Measurements from ENCODE around the gene SEMA5A. TPM values are rescaled to one million over a fixed set of nuclear protein-coding genes. Genes with fewer than 3 reads are reported as not detected.

Gene SEMA5A, protein sequence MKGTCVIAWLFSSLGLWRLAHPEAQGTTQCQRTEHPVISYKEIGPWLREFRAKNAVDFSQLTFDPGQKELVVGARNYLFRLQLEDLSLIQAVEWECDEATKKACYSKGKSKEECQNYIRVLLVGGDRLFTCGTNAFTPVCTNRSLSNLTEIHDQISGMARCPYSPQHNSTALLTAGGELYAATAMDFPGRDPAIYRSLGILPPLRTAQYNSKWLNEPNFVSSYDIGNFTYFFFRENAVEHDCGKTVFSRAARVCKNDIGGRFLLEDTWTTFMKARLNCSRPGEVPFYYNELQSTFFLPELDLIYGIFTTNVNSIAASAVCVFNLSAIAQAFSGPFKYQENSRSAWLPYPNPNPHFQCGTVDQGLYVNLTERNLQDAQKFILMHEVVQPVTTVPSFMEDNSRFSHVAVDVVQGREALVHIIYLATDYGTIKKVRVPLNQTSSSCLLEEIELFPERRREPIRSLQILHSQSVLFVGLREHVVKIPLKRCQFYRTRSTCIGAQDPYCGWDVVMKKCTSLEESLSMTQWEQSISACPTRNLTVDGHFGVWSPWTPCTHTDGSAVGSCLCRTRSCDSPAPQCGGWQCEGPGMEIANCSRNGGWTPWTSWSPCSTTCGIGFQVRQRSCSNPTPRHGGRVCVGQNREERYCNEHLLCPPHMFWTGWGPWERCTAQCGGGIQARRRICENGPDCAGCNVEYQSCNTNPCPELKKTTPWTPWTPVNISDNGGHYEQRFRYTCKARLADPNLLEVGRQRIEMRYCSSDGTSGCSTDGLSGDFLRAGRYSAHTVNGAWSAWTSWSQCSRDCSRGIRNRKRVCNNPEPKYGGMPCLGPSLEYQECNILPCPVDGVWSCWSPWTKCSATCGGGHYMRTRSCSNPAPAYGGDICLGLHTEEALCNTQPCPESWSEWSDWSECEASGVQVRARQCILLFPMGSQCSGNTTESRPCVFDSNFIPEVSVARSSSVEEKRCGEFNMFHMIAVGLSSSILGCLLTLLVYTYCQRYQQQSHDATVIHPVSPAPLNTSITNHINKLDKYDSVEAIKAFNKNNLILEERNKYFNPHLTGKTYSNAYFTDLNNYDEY
- 1.1 TPM for polyA plus RNA-seq (2012; ENCODE audit: missing spikeins)

- peak; percentile 87 for FAIRE-seq
- peak; percentile 25 for DNase-seq (ENCODE audit: insufficient read length)
These were observed at the start of gene SEMA5A for GRCh38 chr5:9545992-9546851. Gene SEMA5A (minus strand): TSS chr5:9546075. CDS start chr5:9379946, 166,129 bp downstream.

DNA sequence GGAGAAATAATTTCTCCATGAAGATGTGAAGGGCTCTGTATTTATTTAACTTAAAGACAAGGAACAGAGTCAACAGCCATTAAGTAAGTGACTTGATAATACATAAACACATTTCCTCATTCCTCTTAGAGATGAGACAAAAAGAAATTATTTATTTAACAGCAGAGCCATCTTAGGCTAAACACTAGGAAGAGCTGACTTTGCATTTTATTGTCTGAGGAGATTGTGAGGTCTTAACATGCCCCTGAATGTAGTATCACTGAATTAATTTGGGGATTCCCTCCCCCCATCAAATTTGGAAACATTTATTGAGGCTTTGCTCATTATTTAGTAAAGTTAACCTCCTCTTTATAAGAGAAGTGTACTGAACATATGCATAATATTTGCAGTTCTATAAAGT, 49.0 kb upstream of the SEMA5A start:
- FAIRE-seq (no peak), DNase-seq (ENCODE audit: insufficient read length) (no peak)
- TF ChIP-seq POLR2AphosphoS5 (IDR thresholded peaks at IDR 0.05; ENCODE audit: low read depth, low read length) (no peak), TAF1 (IDR thresholded peaks at IDR 0.05; ENCODE audit: borderline replicate concordance, low read depth, low read length) (no peak), POLR2A (IDR thresholded peaks at IDR 0.05; ENCODE audit: low read depth, low read length) (no peak)

More at GRCh38 chr5:9545992-9546851, at the start of gene SEMA5A:
- TF ChIP-seq POLR2AphosphoS5 (IDR thresholded peaks at IDR 0.05; ENCODE audit: low read depth, low read length) (no peak), TAF1 (IDR thresholded peaks at IDR 0.05; ENCODE audit: borderline replicate concordance, low read depth, low read length) (no peak), POLR2A (IDR thresholded peaks at IDR 0.05; ENCODE audit: low read depth, low read length) (peak; percentile 55; the same call in 1 of the 2 replicates)

GRCh38 chr5:9589049-9589835, 43.4 kb upstream of the SEMA5A start:
- FAIRE-seq (no peak), DNase-seq (ENCODE audit: insufficient read length) (no peak)
- no peak for TF ChIP-seq TAF1 (IDR thresholded peaks at IDR 0.05; ENCODE audit: borderline replicate concordance, low read depth, low read length)
- TF ChIP-seq POLR2A (IDR thresholded peaks at IDR 0.05; ENCODE audit: low read depth, low read length): no peak

DNA sequence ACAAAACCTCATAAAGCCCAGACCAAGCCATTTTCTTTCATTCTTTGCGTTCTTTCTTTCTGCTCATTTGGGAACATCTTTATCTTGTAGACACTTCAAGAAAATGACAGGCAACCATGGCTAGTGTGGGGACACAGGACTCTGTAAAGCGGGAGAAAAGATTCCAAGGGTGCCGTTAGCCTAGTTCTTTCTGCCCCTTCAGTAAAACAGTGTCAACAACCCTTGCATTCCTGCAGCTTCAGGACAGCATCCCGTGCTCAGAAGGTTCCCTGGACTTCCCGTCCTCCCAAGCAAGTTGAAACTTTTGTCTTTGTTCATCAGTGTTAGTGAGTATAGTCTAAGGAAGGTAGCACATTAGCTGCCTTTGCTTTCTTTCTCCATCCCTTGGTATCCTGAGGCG, 42.4 kb upstream of the SEMA5A start:
- no peak for DNase-seq (ENCODE audit: insufficient read length)
- FAIRE-seq: no peak
- TF ChIP-seq POLR2AphosphoS5 (IDR thresholded peaks at IDR 0.05; ENCODE audit: low read depth, low read length) (no peak), TAF1 (IDR thresholded peaks at IDR 0.05; ENCODE audit: borderline replicate concordance, low read depth, low read length) (no peak), POLR2A (IDR thresholded peaks at IDR 0.05; ENCODE audit: low read depth, low read length) (no peak)

- FAIRE-seq: no peak
- DNase-seq (ENCODE audit: insufficient read length): no peak
- TF ChIP-seq POLR2AphosphoS5 (IDR thresholded peaks at IDR 0.05; ENCODE audit: low read depth, low read length) (no peak), POLR2A (IDR thresholded peaks at IDR 0.05; ENCODE audit: low read depth, low read length) (no peak), TAF1 (IDR thresholded peaks at IDR 0.05; ENCODE audit: borderline replicate concordance, low read depth, low read length) (no peak)
These were observed 41.3 kb upstream of the SEMA5A start for GRCh38 chr5:9587135-9587534.

GRCh38 chr5:9582406-9582805, 36.5 kb upstream of the SEMA5A start:
- DNase-seq (ENCODE audit: insufficient read length): no peak
- no peak for TF ChIP-seq POLR2A (IDR thresholded peaks at IDR 0.05; ENCODE audit: low read depth, low read length)
- FAIRE-seq: no peak

- TF ChIP-seq TAF1 (IDR thresholded peaks at IDR 0.05; ENCODE audit: borderline replicate concordance, low read depth, low read length) (no peak), POLR2AphosphoS5 (IDR thresholded peaks at IDR 0.05; ENCODE audit: low read depth, low read length) (no peak), POLR2A (IDR thresholded peaks at IDR 0.05; ENCODE audit: low read depth, low read length) (no peak)
- DNase-seq (ENCODE audit: insufficient read length): no peak
- FAIRE-seq: no peak
These were observed 27.9 kb upstream of the SEMA5A start for GRCh38 chr5:9573796-9574195.

GRCh38 chr5:9572246-9572645, 26.4 kb upstream of the SEMA5A start:
- no peak for FAIRE-seq
- TF ChIP-seq POLR2AphosphoS5 (IDR thresholded peaks at IDR 0.05; ENCODE audit: low read depth, low read length): no peak
- TF ChIP-seq TAF1 (IDR thresholded peaks at IDR 0.05; ENCODE audit: borderline replicate concordance, low read depth, low read length): no peak
- no peak for TF ChIP-seq POLR2A (IDR thresholded peaks at IDR 0.05; ENCODE audit: low read depth, low read length)
- no peak for DNase-seq (ENCODE audit: insufficient read length)

- TF ChIP-seq TAF1 (IDR thresholded peaks at IDR 0.05; ENCODE audit: borderline replicate concordance, low read depth, low read length) (no peak), POLR2AphosphoS5 (IDR thresholded peaks at IDR 0.05; ENCODE audit: low read depth, low read length) (no peak), POLR2A (IDR thresholded peaks at IDR 0.05; ENCODE audit: low read depth, low read length) (no peak)
- FAIRE-seq: no peak
- DNase-seq (ENCODE audit: insufficient read length): no peak
These were observed 25.0 kb upstream of the SEMA5A start for GRCh38 chr5:9570876-9571275.

DNA sequence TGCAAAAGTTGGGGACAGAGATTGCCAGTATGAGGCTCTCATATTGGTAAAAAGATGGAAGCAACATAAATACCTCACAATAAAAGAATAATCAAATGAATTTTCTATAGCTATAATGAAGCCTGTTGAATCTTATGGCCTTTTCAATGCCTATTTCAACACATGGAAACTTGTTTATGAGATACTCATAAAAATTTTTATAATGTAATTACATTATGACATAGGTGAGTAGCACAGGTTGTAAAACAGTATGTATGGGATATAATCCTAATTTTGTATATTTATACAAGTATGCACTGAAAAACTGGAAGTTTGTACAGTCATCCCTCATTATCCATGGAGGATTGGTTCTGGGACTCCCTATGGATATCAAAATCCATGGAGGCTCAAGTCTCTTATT, 21.2 kb upstream of the SEMA5A start:
- no peak for DNase-seq (ENCODE audit: insufficient read length)
- no peak for TF ChIP-seq TAF1 (IDR thresholded peaks at IDR 0.05; ENCODE audit: borderline replicate concordance, low read depth, low read length)
- no peak for TF ChIP-seq POLR2A (IDR thresholded peaks at IDR 0.05; ENCODE audit: low read depth, low read length)
- no peak for FAIRE-seq

Measured in GM12892 (cell line).